Upper lobe of right lung (tissue), 1 donor: ENCODE results near the gene SYNJ2. TPM values are rescaled to one million over a fixed set of nuclear protein-coding genes. Genes with fewer than 3 reads are reported as not detected.

Experiments
- ATAC-seq: fragments of 200-7000 bp; cut with Tn5 transposase; one replicate; pipeline ENCODE4 v1.9.1; 2020; ENCODE audit warnings: mild to moderate bottlenecking, moderate library complexity
- DNase-seq: peaks from one replicate; pipeline ENCODE4 v3.0.0-alpha.2; 2020
- H3K27ac ChIP-seq: fragments of 200-600 bp; one replicate; pipeline ENCODE4 v1.8.0; 2022
- H3K27me3 ChIP-seq: fragments of 200-600 bp; one replicate; pipeline ENCODE4 v1.8.0; 2022; ENCODE audit warnings: mild to moderate bottlenecking
- H3K36me3 ChIP-seq: fragments of 200-600 bp; one replicate; pipeline ENCODE4 v1.8.0; 2022
- H3K4me1 ChIP-seq: fragments of 200-600 bp; one replicate; pipeline ENCODE4 v1.8.0; 2022
- H3K4me3 ChIP-seq: fragments of 200-600 bp; one replicate; pipeline ENCODE4 v1.8.0; 2022; ENCODE audit warnings: mild to moderate bottlenecking
- H3K9me3 ChIP-seq: fragments of 200-600 bp; one replicate; pipeline ENCODE4 v1.8.0; 2022
- intact Hi-C: fragments of 100-400 bp; cut with DNase I; formaldehyde crosslinking; loops from one replicate; pipeline ENCODE4 v1.11.0; 2022
- total RNA-seq: library from RNA; stranded (reverse); fragmentation: NEBNext Ultra II Directional; extraction: Animal tissue kit (Norgen Biotek cat#: 25700); gene quantifications from one replicate; pipeline ENCODE4 v1.2.1, GENCODE V29; 2021
- TF ChIP-seq, protein P1 (sequence below): fragments of 200-600 bp; IDR thresholded peaks from one replicate; pipeline ENCODE4 v1.8.0; 2022; ENCODE audit warnings: antibody characterized with exemption
- donor health status: DM: no; HTN: yes; CAD: no; lungs with severe emphysema.

The SYNJ2 gene
- total RNA-seq, 1 donor from 2014 or later: 7.2 TPM

DNA sequence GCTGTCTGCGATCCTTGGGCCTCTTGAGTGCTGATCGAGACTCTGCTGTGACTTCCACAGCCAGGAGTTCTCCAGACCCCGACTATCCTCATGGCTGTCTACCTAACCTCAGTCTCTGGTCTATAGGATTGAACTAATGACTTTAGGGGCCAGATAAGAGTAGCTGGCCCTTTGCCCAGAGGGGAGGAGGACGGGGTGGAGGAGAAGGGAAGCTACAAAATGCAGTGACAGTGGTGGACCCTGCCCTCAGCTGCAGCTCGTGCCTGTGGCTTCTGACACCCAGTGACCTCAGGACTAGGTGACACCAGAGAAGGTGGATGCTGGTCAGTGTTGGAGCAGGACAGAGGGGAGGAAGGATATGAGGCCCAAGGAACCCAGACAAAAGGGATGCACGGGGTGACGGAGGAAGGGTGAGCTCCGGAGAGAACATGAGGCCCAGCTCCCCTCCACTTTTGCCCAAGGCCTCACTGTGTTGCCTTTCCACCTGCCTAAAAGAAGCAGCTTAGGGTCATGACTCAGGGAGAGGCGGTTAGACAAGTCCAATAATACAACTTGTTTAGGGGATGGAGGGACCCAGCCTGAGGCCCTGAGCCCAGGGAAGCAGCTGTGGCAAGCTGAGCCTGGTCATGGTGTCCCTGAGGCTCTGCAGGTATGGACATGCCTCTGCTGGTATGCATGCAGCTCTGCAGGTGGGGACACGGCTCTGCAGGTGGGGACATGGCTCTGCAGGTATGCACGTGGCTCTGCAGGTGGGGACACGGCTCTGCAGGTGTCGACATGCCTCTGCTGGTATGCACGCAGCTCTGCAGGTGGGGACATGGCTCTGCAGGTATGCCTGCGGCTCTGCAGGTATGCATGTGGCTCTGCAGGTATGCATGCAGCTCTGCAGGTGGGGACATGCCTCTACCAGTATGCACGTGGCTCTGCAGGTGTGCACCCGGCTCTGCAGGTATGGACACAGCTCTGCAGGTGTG, 67.7 kb downstream of the SYNJ2 start:
- Histone ChIP-seq H3K27me3 (no peaks in the 10 kb centered on the region), H3K4me1 (no peaks in the 10 kb centered on the region), H3K9me3 (no peaks in the 10 kb centered on the region), H3K36me3 (no peaks in the 10 kb centered on the region), H3K27ac (no peak overlapping the region), H3K4me3 (no peak overlapping the region)
- DNase-seq (peak; percentile 45), ATAC-seq (peak; percentile 25)
- intact Hi-C loops: no loop called here
- TF ChIP-seq, protein P1, sequence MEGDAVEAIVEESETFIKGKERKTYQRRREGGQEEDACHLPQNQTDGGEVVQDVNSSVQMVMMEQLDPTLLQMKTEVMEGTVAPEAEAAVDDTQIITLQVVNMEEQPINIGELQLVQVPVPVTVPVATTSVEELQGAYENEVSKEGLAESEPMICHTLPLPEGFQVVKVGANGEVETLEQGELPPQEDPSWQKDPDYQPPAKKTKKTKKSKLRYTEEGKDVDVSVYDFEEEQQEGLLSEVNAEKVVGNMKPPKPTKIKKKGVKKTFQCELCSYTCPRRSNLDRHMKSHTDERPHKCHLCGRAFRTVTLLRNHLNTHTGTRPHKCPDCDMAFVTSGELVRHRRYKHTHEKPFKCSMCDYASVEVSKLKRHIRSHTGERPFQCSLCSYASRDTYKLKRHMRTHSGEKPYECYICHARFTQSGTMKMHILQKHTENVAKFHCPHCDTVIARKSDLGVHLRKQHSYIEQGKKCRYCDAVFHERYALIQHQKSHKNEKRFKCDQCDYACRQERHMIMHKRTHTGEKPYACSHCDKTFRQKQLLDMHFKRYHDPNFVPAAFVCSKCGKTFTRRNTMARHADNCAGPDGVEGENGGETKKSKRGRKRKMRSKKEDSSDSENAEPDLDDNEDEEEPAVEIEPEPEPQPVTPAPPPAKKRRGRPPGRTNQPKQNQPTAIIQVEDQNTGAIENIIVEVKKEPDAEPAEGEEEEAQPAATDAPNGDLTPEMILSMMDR: no peak

DNA sequence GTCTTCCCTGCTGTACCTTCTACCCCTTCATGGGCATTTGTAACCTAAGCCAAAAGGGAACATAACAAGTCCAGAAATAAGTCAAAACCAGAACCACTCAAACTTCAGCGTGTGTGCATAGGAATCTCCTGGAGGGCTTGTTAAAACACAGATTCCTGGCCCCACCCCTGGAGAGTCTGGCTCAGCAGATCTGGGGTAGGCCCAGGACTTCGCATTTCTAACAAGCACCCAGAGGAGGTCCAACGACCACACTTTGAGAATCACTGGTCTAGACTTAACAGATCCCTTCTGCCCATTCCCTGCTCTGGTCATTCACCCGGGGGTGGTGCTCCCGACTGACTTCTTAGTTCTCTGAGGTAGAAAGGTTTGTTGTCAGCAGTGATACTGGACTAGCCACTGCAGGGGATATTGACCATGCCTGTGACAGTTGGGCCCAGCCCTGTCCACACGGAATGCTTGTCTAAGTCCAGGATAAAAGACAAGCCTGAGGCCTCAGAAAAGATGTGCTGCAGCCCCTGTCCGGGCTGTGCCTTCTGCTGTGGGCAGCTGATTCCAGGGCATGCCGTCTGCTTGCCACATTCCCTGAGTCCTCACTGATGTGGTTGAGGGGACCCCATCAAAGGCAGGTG, 68.6 kb downstream of the SYNJ2 start:
- Histone ChIP-seq H3K4me3 (no peak overlapping the region), H3K27me3 (no peaks in the 10 kb centered on the region), H3K9me3 (no peaks in the 10 kb centered on the region), H3K36me3 (no peaks in the 10 kb centered on the region), H3K27ac (no peak overlapping the region), H3K4me1 (no peaks in the 10 kb centered on the region)
- TF ChIP-seq, protein P1: no peak
- no peak for ATAC-seq
- peak; percentile 34 for DNase-seq
- intact Hi-C loops: no loop called here

DNA sequence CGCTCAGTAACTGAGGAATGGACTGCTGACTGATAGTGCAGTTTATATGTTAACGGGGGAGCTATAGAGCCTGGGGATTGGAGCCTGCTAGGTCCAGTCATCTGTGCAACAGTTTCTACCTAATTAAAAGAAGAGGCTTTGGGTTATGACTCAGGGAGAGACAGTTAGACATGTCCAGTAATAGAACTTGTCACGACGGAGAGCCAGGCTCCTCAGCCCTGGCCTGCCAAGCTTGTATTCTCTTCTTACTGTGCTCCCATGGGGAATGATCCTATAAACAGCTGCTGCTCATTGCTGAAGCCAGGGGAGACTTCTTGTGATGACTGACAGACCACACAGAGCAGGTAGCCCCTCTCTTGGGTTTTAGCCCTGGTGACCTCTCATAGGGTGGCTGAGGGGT, 69.3 kb downstream of the SYNJ2 start:
- TF ChIP-seq, protein P1: no peak
- Histone ChIP-seq H3K27ac (no peak overlapping the region), H3K4me3 (no peak overlapping the region), H3K27me3 (no peaks in the 10 kb centered on the region), H3K36me3 (no peaks in the 10 kb centered on the region), H3K9me3 (no peaks in the 10 kb centered on the region), H3K4me1 (no peaks in the 10 kb centered on the region)
- ATAC-seq (no peak), DNase-seq (no peak)
- intact Hi-C loops: no loop called here

DNA sequence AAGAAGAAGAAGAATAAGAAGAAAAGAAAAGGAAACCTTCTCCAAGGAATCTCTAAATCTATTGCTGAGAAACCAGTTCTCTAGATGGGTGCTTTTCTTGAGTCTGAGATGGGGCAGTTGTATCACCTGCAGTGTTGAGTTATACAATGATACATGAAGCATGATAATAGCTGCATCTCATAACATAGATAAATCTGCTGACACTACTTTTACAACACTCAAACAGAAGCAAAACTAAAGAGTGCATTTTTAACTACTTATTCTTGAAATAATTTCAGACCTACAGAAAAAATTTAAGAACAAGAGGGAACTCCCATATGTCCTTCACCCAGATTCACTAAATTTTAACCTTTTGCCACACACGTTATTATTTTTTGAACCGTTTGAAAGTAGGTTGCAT, 70.3 kb downstream of the SYNJ2 start:
- no peaks in the 10 kb centered on the region for H3K36me3 ChIP-seq
- no peaks in the 10 kb centered on the region for H3K9me3 ChIP-seq
- H3K4me1 ChIP-seq: no peaks in the 10 kb centered on the region
- no peaks in the 10 kb centered on the region for H3K27me3 ChIP-seq
- intact Hi-C loops: no loop called here
- DNase-seq (no peak), ATAC-seq (no peak)
- no peak overlapping the region for H3K4me3 ChIP-seq
- TF ChIP-seq, protein P1: no peak
- H3K27ac ChIP-seq: no peak overlapping the region

DNA sequence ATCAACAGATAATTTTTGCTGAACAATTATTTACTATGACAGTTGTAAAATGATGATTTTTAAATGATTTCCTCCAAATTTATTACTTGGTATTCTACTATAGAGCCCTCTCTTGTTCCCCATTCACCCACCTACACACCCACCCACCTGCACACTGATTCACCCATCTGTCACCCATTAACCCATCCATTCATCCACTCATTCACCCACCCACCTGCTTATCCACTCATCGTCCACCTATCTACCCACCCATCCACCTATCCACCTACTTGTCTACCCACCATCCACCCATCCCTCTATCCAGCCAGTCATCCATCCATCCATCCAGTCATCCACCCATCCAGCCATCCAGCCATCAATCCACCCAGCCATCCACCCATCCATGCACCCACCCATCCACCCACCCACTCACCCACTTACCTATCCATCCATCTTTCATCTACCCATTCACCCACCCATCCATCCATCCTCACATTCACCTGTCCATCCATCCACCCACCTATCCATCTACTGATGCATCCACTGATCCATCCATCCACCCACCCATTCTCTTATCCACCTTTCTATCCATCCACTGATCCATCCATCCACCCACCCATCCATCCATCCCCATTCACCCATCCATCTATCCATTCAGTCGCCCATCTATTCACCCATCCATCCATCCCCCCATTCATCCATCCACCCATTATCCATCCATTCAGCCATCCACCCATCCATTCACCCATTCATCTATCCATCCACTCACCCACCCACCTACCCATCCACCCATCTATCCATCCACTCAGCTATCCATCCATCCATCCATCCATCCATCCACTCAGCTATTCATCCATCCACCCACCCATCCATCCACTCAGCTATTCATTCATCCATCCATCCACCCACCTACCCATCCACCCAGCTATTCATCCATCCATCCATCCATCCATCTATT, 72.0 kb downstream of the SYNJ2 start:
- Histone ChIP-seq H3K4me1 (no peaks in the 10 kb centered on the region), H3K4me3 (no peak overlapping the region), H3K27ac (no peak overlapping the region), H3K27me3 (no peaks in the 10 kb centered on the region), H3K9me3 (no peaks in the 10 kb centered on the region), H3K36me3 (no peaks in the 10 kb centered on the region)
- ATAC-seq (no peak), DNase-seq (peak; percentile 16)
- intact Hi-C loops: no loop called here
- TF ChIP-seq, protein P1: no peak
